ENCODE data around the gene MSRB3. TPM values are rescaled to one million over a fixed set of nuclear protein-coding genes. Genes with fewer than 3 reads are reported as not detected.

MSRB3 gene
- total RNA-seq, 6 donors from 2014 or later: 15.7 to 76.3 (median 30.4) TPM

DNA sequence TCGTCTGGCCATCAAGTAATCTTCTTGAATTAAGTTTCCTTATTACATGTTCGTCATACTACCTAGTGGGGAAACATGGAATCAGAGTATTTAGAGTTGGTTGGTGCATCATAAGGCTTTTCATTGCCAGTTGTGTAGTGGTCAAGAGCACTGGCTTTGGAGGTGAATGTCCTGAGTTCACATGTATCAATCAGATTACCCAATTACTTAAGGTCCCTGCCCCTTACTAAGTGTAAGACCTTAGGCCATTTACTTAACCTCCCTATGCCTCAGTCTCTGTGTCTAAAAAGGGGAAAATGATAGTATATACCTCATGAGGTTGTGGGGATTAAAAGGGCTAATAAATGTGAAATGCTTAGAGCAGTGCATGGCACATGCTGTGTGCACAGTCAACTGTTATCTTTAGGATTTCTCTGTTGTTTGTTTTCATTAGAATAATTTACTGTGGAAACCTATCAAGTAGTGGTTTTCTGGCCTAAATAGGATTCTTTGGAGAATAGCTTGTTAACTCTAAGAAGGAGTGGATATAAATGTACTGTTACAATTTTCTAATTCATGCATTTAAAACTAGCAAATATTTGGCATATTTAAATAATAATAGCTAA, 27.0 kb downstream of the MSRB3 start:
- no peak overlapping the region for H3K4me3 ChIP-seq
- 93 to 94% methylated on average over 2 of the region's 2 CpGs for WGBS, 2 donors
- DNase-seq: no peak
- no peak overlapping the region for H3K27ac ChIP-seq
- TF ChIP-seq, protein P1, sequence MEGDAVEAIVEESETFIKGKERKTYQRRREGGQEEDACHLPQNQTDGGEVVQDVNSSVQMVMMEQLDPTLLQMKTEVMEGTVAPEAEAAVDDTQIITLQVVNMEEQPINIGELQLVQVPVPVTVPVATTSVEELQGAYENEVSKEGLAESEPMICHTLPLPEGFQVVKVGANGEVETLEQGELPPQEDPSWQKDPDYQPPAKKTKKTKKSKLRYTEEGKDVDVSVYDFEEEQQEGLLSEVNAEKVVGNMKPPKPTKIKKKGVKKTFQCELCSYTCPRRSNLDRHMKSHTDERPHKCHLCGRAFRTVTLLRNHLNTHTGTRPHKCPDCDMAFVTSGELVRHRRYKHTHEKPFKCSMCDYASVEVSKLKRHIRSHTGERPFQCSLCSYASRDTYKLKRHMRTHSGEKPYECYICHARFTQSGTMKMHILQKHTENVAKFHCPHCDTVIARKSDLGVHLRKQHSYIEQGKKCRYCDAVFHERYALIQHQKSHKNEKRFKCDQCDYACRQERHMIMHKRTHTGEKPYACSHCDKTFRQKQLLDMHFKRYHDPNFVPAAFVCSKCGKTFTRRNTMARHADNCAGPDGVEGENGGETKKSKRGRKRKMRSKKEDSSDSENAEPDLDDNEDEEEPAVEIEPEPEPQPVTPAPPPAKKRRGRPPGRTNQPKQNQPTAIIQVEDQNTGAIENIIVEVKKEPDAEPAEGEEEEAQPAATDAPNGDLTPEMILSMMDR (IDR thresholded peaks at IDR 0.05): no peak
- TF ChIP-seq POLR2A (IDR thresholded peaks at IDR 0.05): no peak
- no peak for ATAC-seq (ENCODE audit: low FRiP score in 2 of 2)
- peaks cover 5 to 26% (median 23%) of the 10 kb centered on the region in 4 donors for H3K4me1 ChIP-seq
- no peaks in the 10 kb centered on the region for H3K27me3 ChIP-seq
- no peaks in the 10 kb centered on the region for H3K36me3 ChIP-seq
- H3K9me3 ChIP-seq: no peaks in the 10 kb centered on the region

GRCh38 chr12:65306366-65307168, 28.1 kb downstream of the MSRB3 start:
- Histone ChIP-seq H3K36me3 (no peaks in the 10 kb centered on the region), H3K9me3 (no peaks in the 10 kb centered on the region), H3K27ac (peak overlapping the region in 1 of 4 donors; percentile 24), H3K4me1 (peaks cover 5 to 26% (median 23%) of the 10 kb centered on the region in 4 donors), H3K27me3 (no peaks in the 10 kb centered on the region), H3K4me3 (no peak overlapping the region)
- no peak for TF ChIP-seq EP300 (IDR thresholded peaks at IDR 0.05)
- TF ChIP-seq, protein P1 (IDR thresholded peaks at IDR 0.05): peak in 3 of 6 experiments; percentile 32 to 45 (median 36)
- TF ChIP-seq POLR2AphosphoS5 (IDR thresholded peaks at IDR 0.05): no peak
- no peak for TF ChIP-seq POLR2A (IDR thresholded peaks at IDR 0.05)
- DNase-seq (no peak), ATAC-seq (ENCODE audit: low FRiP score in 2 of 2) (peak in 1 of 2 donors; percentile 52)
- WGBS, 2 donors: 42 to 45% methylated on average over 6 of the region's 6 CpGs

DNA sequence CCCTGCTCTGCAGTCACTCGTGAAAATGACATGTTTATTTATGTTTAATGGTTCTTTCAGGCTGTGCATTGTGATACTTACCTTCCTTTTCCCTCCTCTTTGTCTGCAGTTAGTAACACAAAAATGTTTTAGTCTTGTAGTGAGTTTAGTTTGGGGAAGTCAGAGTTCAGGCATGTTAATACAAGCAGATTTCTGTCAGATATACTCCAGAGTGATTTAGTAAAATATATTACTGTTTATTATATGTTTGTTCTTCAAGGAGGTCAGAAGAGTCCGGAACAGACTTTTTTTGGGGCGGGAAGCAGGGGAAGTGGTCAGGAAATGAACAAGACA, 28.7 kb downstream of the MSRB3 start:
- ATAC-seq (ENCODE audit: low FRiP score in 2 of 2): no peak
- Histone ChIP-seq H3K4me3 (no peak overlapping the region), H3K4me1 (peaks cover 5 to 26% (median 23%) of the 10 kb centered on the region in 4 donors), H3K9me3 (no peaks in the 10 kb centered on the region), H3K27ac (peak overlapping the region in 1 of 4 donors; percentile 24), H3K27me3 (no peaks in the 10 kb centered on the region), H3K36me3 (no peaks in the 10 kb centered on the region)
- TF ChIP-seq POLR2AphosphoS5 (IDR thresholded peaks at IDR 0.05) (no peak), POLR2A (IDR thresholded peaks at IDR 0.05) (no peak), EP300 (IDR thresholded peaks at IDR 0.05) (no peak)
- TF ChIP-seq, protein P1 (IDR thresholded peaks at IDR 0.05): no peak
- WGBS, 2 donors: 24 to 34% methylated on average over 3 of the region's 3 CpGs
- no peak for DNase-seq

- H3K27me3 ChIP-seq: no peaks in the 10 kb centered on the region
- peak in 1 of 2 donors; percentile 37 for ATAC-seq (ENCODE audit: low FRiP score in 2 of 2)
- 17 to 25% methylated on average over 4 of the region's 4 CpGs for WGBS, 2 donors
- H3K27ac ChIP-seq: peak overlapping the region in 1 of 4 donors; percentile 28
- peaks cover 5 to 26% (median 23%) of the 10 kb centered on the region in 4 donors for H3K4me1 ChIP-seq
- H3K36me3 ChIP-seq: no peaks in the 10 kb centered on the region
- TF ChIP-seq, protein P1 (IDR thresholded peaks at IDR 0.05): no peak
- TF ChIP-seq EP300 (IDR thresholded peaks at IDR 0.05) (no peak), POLR2AphosphoS5 (IDR thresholded peaks at IDR 0.05) (no peak), POLR2A (IDR thresholded peaks at IDR 0.05) (no peak)
- H3K4me3 ChIP-seq: no peak overlapping the region
- H3K9me3 ChIP-seq: no peaks in the 10 kb centered on the region
- no peak for DNase-seq
These were observed 29.5 kb downstream of the MSRB3 start for GRCh38 chr12:65308006-65308405.
